ENCODE measurements around the gene SCLY.

Gene SCLY

GRCh38 chr2:238129166-238130010 is 68.6 kb downstream of the SCLY start:
- intact Hi-C loops (cut with DNase I): no loop called here
- DNase-seq: no peak

DNA sequence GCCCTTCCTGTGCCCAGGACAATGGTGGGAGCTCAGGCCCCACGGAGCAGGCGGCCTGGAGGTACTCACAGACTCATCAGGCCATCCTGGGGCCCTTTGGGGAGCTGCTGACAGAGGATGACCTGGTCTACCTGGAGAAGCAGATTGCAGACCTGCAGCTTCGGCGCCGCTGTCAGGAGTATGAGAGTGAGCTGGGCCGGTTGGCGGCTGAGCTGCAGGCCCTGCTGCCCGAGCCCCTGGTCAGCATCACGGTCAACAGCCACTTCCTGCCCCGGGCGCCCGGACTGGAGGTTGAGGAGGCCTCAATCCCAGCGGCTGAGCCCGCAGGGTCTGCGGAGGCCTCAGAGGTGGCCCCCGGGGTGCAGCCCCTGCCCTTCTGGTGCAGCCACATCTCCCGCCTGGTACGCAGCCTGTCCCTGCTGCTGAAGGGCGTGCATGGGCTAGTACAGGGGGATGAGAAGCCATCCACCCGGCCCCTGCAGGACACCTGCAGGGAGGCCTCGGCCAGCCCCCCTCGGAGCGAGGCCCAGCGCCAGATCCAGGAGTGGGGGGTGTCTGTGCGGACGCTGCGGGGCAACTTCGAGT is 69.4 kb downstream of the SCLY start:
- intact Hi-C loops (cut with DNase I): no loop called here
- no peak for DNase-seq

DNA sequence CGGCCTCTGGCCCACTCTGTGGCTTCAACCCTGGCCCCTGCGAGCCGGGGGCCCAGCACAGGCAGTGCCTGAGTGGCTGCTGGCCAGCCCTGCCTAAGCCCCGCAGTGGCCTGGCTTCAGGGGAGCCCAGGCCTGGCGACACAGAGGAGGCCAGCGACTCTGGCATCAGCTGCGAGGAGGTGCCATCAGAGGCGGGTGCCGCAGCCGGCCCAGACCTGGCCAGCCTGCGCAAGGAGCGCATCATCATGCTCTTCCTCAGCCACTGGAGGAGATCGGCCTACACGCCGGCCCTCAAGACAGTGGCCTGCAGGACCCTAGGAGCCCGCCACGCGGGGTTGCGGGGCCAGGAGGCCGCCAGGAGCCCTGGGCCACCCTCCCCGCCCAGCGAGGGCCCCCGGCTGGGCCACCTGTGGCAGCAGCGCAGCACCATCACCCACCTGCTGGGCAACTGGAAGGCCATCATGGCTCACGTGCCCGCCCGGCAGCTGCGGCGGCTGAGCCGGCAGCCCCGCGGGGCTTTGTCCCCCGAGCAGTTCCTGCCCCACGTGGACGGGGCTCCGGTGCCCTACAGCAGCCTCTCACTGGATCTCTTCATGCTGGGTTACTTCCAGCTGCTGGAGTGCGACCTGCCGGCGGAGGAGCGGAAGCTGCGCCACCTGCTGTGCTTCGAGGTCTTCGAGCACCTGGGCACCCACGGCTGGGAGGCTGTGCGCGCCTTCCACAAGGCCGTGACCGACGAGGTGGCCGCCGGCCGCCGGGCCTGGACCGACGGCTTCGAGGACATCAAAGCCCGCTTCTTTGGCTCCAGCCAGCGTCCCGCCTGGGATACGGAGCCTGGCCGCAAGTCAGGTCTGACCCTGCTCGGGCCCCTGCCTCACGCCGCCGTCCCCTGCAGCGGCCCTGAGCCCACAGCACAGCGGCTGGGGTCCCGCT is 70.2 kb downstream of the SCLY start:
- intact Hi-C loops (cut with DNase I): no loop called here
- DNase-seq: no peak

DNA sequence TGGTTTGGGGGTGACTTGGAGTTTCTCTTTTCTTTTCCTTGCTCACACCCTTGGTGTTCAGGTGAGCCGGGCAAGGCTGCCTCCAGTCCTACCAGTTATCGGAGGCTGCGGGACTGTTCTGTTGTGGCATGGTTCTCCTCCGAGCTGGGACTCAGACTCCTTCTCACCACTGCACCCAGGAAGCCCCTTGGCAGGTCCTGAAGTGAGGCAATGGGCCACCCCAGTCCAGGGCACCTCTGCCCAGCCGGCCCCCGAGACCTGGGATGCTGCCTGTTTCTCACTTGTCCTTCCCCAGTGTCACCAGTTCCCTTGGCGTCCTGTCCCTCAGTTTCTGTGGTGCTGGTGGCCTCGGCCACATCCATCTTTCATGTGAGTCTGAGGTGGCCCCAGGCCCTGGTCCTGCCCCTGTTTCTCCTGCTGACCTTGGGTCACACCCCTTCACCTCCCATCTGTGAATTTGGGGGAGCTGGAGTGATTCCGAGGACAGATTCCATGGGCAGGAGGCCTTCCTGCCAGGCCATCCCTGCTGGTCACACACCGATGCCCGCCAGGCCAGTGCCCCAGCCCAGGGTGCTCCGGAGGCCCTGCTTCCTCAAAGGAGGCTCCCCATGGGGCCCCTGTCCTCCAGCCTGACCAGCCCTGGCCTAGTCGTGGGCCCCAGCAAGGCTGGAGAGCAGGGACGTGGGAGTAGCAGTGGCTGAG is 71.1 kb downstream of the SCLY start:
- DNase-seq: no peak

DNA sequence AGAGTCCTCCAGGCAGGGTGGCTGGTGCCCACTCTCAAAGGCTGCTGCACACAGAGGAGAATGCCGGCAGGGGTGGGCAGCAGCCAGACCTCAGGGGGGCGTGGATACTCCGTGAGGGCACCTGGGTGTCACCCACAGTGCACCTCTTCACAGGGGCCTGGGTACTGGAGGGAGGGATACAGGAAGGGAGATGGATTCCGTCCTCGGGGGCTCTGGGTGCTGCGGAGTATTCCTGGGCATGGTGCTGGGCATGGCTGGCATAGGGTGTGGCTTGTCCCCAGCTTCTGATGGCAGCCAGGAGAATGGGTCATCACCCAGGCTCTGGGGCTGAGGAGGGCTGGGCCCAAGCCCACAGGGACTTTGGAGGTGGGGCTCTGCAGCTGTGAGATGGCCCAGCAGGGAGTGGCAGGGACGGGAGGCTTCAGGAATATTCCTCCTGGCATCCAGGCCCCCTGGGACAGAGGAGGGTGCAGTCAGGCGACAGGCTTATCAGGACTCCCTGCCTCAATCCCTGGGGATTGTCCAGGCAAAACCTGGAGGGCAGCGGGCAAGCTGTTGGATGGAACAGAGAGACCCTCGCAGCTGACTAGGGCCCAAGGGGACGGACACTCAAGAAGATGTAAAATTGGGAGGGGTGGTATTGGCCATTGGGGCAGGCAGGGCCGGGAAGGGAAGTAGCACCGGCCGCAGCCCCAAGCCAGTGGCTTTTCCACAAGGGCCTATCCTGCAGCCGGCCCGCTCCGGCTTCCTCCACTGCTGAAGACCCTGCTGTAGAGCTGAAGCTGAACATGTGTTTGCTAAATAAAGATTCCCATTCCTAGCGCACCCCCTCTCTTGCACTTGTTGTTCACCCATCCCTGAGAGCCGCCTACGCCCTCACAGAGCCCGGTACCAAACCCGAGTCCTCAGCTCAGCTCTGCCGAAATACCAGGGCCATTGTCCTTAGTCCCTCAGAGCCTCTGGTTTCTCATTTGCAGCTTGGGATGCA is 72.0 kb downstream of the SCLY start:
- intact Hi-C loops (cut with DNase I): no loop called here
- no peak for DNase-seq

More for the DNA sequence above, 71.1 kb downstream of the SCLY start:
- intact Hi-C loops (cut with DNase I): no loop called here

GRCh38 chr2:238133499-238134392 is 72.9 kb downstream of the SCLY start:
- intact Hi-C loops (cut with DNase I): no loop called here

GRCh38 chr2:238134393-238134785 is 73.6 kb downstream of the SCLY start:
- intact Hi-C loops (cut with DNase I): no loop called here
- no peak for DNase-seq

More at GRCh38 chr2:238133499-238134392, 72.9 kb downstream of the SCLY start:
- no peak for DNase-seq

DNA sequence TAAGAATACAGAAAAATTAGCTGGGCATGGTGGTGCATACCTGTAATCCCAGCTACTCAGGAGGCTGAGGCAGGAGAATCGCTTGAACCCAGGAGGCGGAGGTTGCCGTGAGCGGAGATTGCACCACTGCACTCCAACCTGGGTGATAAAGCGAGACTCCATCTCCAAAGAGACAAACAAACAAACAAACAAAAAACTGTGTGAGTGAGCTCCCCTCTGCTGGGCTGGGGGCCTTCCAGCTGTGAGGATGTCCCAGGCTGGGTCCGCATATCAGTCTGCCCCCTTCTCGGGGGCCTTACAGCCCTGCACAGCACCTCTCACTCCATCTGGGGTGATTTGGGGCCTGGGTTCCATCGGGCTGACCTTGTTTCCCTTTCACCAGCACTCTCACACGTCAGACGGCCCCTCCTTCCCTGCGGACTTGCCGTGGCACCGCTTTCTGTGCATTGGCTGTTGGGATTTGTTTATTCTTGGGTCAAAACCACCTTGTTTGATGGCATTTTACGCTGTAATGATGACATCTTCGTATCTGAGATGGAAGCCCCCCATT is 74.9 kb downstream of the SCLY start:
- intact Hi-C loops (cut with DNase I): no loop called here
- DNase-seq: no peak

- intact Hi-C loops (cut with DNase I): no loop called here
These were observed 76.2 kb downstream of the SCLY start for GRCh38 chr2:238136820-238137537.

DNA sequence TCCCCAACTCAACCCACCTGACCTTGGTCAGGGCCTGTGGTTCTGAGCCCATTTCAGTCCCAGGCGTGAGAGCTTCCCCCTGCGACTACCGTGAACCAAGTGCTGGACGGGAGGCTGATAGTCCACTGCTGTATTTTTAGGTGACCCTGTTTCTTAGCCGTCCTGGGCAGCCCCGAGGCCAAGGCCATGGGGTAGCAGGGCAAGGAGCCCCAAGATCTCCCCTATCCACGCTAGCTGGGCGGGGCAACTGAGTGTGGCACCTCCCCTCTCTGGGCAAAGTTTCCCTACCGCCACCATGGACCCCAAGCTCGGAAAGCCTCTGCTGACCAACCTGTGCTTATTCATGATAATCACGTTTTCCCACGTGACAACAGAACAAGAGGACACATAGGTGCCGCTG is 77.1 kb downstream of the SCLY start:
- intact Hi-C loops (cut with DNase I): no loop called here
- DNase-seq: no peak

More at GRCh38 chr2:238136820-238137537, 76.2 kb downstream of the SCLY start:
- peak in 1 of 42 donors; percentile 35 for DNase-seq

DNA sequence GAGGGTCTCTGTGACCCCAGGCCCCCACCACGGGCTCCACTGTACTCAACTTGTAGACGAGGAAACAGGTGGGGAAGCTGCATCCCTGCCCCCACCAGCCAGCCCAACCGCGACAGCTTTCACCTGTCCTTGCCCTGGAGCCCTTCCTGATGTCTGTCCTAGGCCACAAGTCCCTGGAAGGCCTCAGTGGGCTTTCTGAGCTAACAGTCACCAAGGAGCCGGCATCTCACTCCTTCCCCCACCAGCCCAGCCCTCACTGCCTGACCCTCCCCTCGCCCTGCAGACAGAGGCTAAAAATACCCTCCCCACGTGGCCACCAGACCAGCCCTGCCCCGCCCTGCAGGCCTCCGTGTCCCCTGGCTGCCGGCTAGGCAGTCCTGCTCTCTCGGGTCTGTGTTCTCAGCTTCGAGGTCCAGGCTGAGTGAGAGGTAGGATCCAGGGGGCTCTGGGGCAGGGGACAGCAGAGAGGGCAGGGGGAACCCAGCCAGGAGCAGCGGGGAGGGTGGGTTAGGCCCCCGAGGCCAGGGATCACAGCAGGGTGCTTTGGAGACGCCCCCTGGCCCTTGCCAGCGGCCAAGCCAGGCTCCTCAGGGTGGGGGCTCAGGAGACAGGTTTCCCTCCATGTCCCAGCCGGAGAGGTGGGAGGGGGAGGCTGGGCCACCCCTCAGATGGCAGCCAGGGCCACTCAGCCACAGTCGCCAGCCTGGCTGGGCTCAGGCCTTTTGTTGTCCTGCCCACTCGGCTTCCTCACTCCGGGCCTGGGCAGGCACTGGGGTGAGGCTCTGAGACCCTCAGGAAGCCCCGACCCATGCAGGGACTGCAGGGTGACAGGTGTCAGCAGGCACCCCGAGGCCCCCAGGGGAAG is 77.8 kb downstream of the SCLY start, which contains the start of gene KLHL30:
TSS of gene KLHL30 (plus strand) at position 338 of the 865 bp plus-strand sequence. CDS start 2,087 bp downstream, outside the sequence.
- DNase-seq: no peak
- intact Hi-C loops (cut with DNase I): no loop called here

- peak in 2 of 42 donors; percentile 20 to 30 for DNase-seq
These were observed 78.6 kb downstream of the SCLY start for GRCh38 chr2:238139196-238140039.

DNA sequence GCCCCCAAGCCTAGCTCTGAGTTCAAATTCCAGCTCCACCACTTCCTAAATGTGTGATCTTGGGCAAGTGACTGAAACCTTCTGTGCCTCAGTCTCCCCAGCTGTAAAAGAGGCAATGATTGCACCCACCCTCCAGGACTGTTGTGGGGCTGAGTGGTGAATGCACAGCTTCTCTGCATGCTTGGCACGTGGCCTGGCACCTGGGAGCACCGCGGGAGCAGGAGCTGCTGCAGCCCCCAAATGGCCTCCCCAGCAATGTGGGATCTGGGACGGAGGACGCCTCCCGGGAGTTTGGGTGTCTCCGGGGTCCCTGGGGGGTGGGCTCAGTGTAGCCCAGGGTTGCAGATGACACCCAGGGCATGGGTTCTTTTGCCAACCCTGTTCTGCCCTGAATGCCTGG is 79.2 kb downstream of the SCLY start:
- intact Hi-C loops (cut with DNase I): no loop called here
- DNase-seq: no peak

More at GRCh38 chr2:238139196-238140039, 78.6 kb downstream of the SCLY start:
- intact Hi-C loops (cut with DNase I): no loop called here

All from head of caudate nucleus (tissue), 42 donors.